H1 (cell line): ENCODE results near the gene NFX1. TPM values are rescaled to one million over a fixed set of nuclear protein-coding genes. Genes with fewer than 3 reads are reported as not detected.

Experiments
- CHD2 ChIP-seq: IDR thresholded peaks from 2 replicates; pipeline ENCODE4 v1.6.1; 2012; ENCODE audit warnings: low read length, improper control_type of control experiment
- CHD7 ChIP-seq: fragments of 300-600 bp; sonication (generic); IDR thresholded peaks from 2 replicates; pipeline ENCODE4 v1.7.1; 2012; ENCODE audit warnings: low read length, moderate library complexity, mild to moderate bottlenecking, inconsistent platforms; ENCODE audit not compliant: insufficient replicate concordance
- CREB1 ChIP-seq: IDR thresholded peaks from 2 replicates; pipeline ENCODE4 v1.6.1; 2012; ENCODE audit warnings: inconsistent platforms
- KDM1A ChIP-seq: fragments of 200-600, 300-600 bp; sonication (generic); IDR thresholded peaks from 2 replicates; pipeline ENCODE4 v1.7.1; 2016; ENCODE audit warnings: mild to moderate bottlenecking, low read length, borderline replicate concordance
- MAX ChIP-seq: IDR thresholded peaks from 2 replicates; pipeline ENCODE4 v1.6.1; 2012; ENCODE audit warnings: inconsistent platforms
- NRF1 ChIP-seq: IDR thresholded peaks from 2 replicates; pipeline ENCODE4 v1.6.1; 2011; ENCODE audit warnings: mild to moderate bottlenecking, low read depth, low read length, improper control_type of control experiment
- RFX5 ChIP-seq: IDR thresholded peaks from 2 replicates; pipeline ENCODE4 v1.6.1; 2011; ENCODE audit warnings: low read depth, low read length, improper control_type of control experiment, borderline replicate concordance
- RXRA ChIP-seq: IDR thresholded peaks from 2 replicates; pipeline ENCODE4 v1.6.1; 2011; ENCODE audit warnings: low read depth, mild to moderate bottlenecking, low read length, moderate library complexity; ENCODE audit not compliant: insufficient read depth
- SRF ChIP-seq: IDR thresholded peaks from 2 replicates; pipeline ENCODE4 v1.6.1; 2011; ENCODE audit warnings: mild to moderate bottlenecking, low read depth, low read length, moderate library complexity
- TAF7 ChIP-seq: optimal IDR thresholded peaks from 2 replicates; pipeline ENCODE3; 2011; ENCODE audit warnings: low read depth, mild to moderate bottlenecking, inconsistent platforms, low read length, moderate library complexity, borderline replicate concordance
- ZNF274 ChIP-seq: IDR thresholded peaks from 2 replicates; pipeline ENCODE4 v1.7.0; 2012; ENCODE audit warnings: low read length, borderline replicate concordance; ENCODE audit errors: extremely low read depth
- polyA plus RNA-seq, 7 experiments: library from polyadenylated mRNA; depleted of rRNA in 3 of 7; stranded (reverse) in 5 of 7; unstranded in 2 of 7; fragments of >200 nt in 5 of 7; fragments of 200-250 nt in 2 of 7; gene quantifications; 1 replicate in 5 of 7; 2 replicates in 1 of 7; 4 replicates in 1 of 7; pipeline versions ENCODE4 v1.2.1 to v1.2.3, GENCODE V29; 2011 to 2013; ENCODE audit warnings: missing spikeins in 2 of 7, mixed read lengths in 2 of 7
- total RNA-seq: library from RNA; stranded (reverse); fragmentation: NEBNext Ultra II Directional; extraction: Animal tissue kit (Norgen Biotek cat#: 25700); gene quantifications from 2 replicates; pipeline ENCODE4 v1.2.1, GENCODE V29; 2021

Gene NFX1
- total and polyA plus RNA-seq, 2 of the 8 experiments (the other 6 are each of a cell fraction or from before 2014, with no cell fraction given): 19.4 to 28.4 TPM

GRCh38 chr9:33375841-33376321, 85.6 kb downstream of the NFX1 start (continued):
- TF ChIP-seq CHD7 (no peak), TAF7 (no peak), NRF1 (no peak), SRF (no peak), RXRA (no peak), KDM1A (no peak), CHD2 (no peak), RFX5 (no peak), CREB1 (no peak), MAX (no peak), ZNF274 (no peak)
